Embryonic facial prominence (tissue), 1 donor: ENCODE results near the gene CNOT4.
"Not testable (repeated sequence)": the region's sequence is repeated elsewhere in the genome, so short reads cannot be mapped to it uniquely, and the experiment has no call there.

Source experiments
- DNase-seq: peaks from one replicate; pipeline ENCODE4 v3.0.0-alpha.2; 2016; ENCODE audit errors: extremely low spot score

The CNOT4 gene

DNA sequence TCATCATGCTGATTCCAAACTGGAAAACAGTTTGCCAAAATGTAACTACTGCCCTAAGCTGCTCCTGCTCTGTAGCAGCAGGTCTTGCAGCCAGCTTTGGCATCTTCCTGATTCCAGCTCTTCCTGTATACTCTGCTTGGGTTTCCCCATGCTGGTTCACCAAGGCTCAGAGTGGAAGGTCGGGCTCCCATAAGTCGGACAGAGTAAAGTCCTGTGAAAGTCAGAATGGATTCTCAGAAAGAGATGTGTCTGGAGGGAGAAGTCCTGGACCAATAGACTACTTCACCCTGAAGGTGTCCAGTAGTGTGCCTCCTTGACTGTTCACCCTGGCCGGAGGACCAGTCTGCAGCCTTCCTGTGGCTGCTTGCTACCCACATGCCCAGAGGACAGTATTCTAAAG lies 182.4 kb downstream of the CNOT4 start:
- no peak for DNase-seq

GRCh38 chr7:135326636-135327280 lies 183.1 kb downstream of the CNOT4 start:
- no peak for DNase-seq

- DNase-seq = no peak
Observed at GRCh38 chr7:135322571-135323340, 187.1 kb downstream of the CNOT4 start.

DNA sequence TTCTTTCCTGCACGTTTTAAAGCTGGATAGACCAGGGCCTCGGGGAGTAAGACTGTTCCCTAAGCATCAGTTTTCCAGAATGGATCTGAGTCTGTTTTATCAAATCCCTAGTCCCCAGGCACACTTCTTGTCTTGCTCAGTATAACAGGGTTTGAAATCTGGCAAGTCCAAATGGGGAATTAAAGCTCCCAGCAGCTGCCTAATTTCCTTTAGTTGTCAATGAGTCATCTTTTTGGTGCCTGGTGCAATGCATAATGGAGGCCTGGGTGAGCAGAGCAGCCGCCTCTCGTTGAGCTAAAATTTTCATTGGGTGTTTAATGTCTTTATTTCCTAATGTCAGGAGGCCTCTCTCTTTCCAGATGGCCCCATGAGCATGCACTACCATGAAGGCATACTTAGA lies 188.3 kb downstream of the CNOT4 start:
- DNase-seq = no peak

DNA sequence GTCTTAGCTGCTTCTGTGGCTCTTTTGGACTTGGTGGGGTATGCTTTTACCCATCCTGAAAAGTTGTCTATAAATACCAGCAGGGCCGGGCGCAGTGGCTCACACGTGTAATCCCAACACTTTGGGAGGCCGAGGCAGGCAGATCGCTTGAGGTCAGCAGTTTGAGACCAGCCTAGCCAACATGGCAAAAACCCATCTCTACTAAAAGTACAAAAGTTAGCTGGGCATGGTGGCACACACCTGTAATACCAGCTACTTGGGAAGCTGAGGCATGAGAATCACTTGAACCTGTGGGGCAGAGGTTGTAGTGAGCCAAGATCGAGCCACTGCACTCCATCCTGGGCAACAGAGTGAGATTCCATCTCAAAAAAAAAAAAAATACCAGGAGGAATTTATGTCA lies 188.9 kb downstream of the CNOT4 start:
- not testable (repeated sequence) for DNase-seq

DNA sequence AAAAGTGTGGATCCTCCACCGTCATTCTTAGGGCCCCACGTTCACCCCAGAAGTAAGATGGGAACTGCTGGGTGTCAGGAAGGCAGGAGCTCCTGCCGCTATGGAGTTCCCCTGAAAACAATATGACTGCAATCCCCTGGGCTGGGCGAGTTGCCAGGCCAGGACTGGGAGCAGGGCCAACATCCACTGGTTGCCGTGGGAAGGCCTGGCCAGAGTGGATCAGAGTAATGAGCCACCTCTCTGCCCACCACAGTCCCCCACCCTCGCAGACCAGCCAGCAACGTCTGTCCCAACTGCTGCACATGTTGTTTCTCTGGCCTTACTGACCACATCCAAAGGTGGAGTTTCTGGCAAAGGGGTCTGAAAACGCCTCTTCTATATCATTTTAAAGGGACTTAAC lies 189.6 kb downstream of the CNOT4 start:
- no peak for DNase-seq

DNA sequence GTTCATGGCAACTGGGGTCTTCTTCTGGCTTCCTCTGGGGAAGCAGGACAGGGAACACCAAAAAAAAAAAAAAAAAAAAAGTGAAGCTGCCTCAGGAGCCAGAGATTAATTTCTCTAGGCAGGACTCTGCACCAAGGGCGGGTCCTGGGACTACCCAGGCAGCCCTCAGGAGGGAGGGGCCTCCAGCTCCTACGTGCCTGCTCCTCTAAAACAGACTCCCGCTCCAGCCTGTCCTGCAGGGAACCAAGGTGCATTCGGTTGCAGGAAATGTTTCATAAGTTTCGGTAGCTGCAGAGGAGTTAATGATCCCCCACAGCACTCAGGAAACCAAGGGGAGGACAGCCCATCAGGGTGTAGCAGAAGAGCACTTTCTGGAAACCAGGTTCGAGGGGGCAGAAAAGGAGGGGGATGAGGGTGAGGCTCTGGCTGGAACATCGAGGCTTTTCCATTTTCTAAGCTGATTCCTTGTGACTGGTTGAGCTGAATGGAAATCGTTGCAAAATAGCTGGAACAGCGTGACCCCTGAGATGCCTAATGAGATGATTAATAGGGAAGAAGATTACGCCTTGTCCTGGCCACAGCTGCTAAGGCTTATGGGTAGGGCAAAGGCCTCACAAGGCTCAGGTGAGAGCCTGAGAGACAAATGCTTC lies 192.1 kb downstream of the CNOT4 start:
- no peak for DNase-seq

- DNase-seq = no peak
Observed at GRCh38 chr7:135316648-135317313, 193.1 kb downstream of the CNOT4 start.

DNA sequence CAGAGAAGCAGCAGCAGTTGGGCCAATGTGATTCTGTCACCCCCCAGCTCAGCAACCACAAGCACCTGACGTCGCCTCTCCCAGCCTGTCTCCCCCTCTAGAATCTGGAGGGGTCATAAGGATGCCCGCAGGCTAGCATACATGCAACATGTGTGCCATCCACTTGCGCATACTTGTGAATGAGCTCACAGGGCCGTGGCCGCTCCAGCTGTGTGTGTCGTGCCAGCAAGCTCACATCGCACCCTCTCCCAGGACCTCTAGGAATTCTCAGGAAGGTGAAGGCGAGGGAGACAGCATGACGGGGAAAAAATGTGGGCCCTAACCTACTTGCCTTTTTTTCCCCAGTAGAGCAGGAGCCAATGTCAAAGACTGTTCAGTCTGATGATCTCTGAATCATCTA lies 195.9 kb downstream of the CNOT4 start:
- DNase-seq = no peak
